ENCODE data around the gene MKX. TPM values are rescaled to one million over a fixed set of nuclear protein-coding genes. Genes with fewer than 3 reads are reported as not detected.

MKX gene
- polyA plus RNA-seq, 3 donors, result not detected

DNA sequence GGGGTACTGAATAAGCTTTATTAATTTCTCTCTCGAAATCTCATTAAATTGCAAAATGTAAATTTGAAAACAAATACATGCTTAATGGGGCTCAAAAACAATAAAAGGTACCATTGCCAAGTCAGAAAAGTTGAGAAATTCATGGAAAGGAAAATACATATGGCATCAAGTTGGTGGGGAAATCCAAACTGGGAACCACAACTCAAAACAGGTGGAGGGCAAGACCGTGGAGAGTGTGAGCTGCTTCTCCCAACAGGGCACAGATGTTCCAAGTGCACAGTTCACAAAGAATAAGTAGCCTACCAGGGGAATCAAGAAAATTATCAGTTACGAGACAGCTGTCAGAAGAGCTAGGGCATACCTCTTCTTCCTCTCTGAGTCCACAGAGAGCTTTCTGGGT, 26.6 kb downstream of the MKX start:
- Histone ChIP-seq H3K9ac (ENCODE audit: insufficient read depth, low read length, poor library complexity, severe bottlenecking) (no peak overlapping the region), H3K79me2 (ENCODE audit: insufficient read depth, low read length) (no peaks in the 10 kb centered on the region), H3K4me3 (replicated peaks in 1 of 3; ENCODE audit: low read depth in 2 of 3, low read length in 3 of 3) (no peak overlapping the region), H3K27ac (ENCODE audit: low read depth in 1 of 2, low read length in 2 of 2) (no peak overlapping the region), H3K9me3 (replicated peaks in 1 of 2; ENCODE audit: control insufficient read depth in 1 of 2, insufficient read depth in 1 of 2, low read length in 2 of 2) (no peaks in the 10 kb centered on the region), H3K36me3 (replicated peaks in 1 of 2; ENCODE audit: control insufficient read depth in 1 of 2, insufficient read depth in 2 of 2, low read length in 2 of 2) (no peaks in the 10 kb centered on the region), H3K4me2 (replicated peaks; ENCODE audit: extremely low read depth, low read length, poor library complexity, severe bottlenecking) (no peak overlapping the region), H3K4me1 (ENCODE audit: control insufficient read depth in 1 of 2, insufficient read depth in 2 of 2, low read length in 2 of 2) (peaks cover 0 to under 1% of the 10 kb centered on the region in 2 donors), H4K20me1 (ENCODE audit: insufficient read depth, low read length) (no peaks in the 10 kb centered on the region), H2AFZ (ENCODE audit: insufficient read depth, low read depth, low read length, poor library complexity, severe bottlenecking) (no peak overlapping the region), H3K27me3 (ENCODE audit: control insufficient read depth in 2 of 2, insufficient read depth in 2 of 2, low read length in 2 of 2) (no peaks in the 10 kb centered on the region)
- Mint-ChIP-seq H3K4me3 (no peak overlapping the region), H3K27me3 (ENCODE audit: low read depth in 3 of 3) (peaks cover 0 to 9% (median 4%) of the 10 kb centered on the region in 3 donors), H3K27ac (no peak overlapping the region), H3K4me1 (peaks cover 20% of the 10 kb centered on the region), H3K9me3 (peaks cover 0 to 2% (median 0%) of the 10 kb centered on the region in 7 donors), H3K36me3 (no peaks in the 10 kb centered on the region)
- intact Hi-C loops (cut with micrococcal nuclease), result no loop called here
- no peak for DNase-seq
- TF ChIP-seq, protein P1, sequence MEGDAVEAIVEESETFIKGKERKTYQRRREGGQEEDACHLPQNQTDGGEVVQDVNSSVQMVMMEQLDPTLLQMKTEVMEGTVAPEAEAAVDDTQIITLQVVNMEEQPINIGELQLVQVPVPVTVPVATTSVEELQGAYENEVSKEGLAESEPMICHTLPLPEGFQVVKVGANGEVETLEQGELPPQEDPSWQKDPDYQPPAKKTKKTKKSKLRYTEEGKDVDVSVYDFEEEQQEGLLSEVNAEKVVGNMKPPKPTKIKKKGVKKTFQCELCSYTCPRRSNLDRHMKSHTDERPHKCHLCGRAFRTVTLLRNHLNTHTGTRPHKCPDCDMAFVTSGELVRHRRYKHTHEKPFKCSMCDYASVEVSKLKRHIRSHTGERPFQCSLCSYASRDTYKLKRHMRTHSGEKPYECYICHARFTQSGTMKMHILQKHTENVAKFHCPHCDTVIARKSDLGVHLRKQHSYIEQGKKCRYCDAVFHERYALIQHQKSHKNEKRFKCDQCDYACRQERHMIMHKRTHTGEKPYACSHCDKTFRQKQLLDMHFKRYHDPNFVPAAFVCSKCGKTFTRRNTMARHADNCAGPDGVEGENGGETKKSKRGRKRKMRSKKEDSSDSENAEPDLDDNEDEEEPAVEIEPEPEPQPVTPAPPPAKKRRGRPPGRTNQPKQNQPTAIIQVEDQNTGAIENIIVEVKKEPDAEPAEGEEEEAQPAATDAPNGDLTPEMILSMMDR (IDR thresholded peaks at IDR 0.05), result no peak
- no CpG with 5 or more reads among the region's 3 CpGs for WGBS (ENCODE audit: insufficient coverage)

DNA sequence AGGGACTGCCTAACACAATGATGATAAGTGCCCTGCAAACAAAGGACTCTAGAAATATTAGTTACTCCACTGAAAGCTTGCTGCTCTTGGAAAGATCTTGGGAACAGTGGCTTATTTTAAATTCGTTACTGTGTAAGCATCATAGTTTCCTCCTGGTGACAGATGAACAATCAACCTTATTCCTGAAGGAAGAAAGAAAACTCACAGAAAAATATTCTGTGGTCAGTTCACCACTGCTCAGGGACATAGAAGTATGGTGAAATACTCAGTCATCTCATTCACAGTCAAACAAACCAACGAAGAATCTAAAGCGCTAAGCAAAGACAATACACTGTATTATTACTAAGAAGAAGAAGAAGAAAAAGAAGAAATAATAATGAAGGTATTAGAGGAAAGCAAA, 27.8 kb downstream of the MKX start:
- TF ChIP-seq, protein P1 (IDR thresholded peaks at IDR 0.05), result no peak
- intact Hi-C loops (cut with micrococcal nuclease), result no loop called here
- no peak overlapping the region for H3K27ac ChIP-seq (ENCODE audit: low read depth in 1 of 2, low read length in 2 of 2)
- H3K4me2 ChIP-seq (replicated peaks; ENCODE audit: extremely low read depth, low read length, poor library complexity, severe bottlenecking), result no peak overlapping the region
- no peaks in the 10 kb centered on the region for H3K79me2 ChIP-seq (ENCODE audit: insufficient read depth, low read length)
- Mint-ChIP-seq H3K9me3 (peaks cover 0 to 2% (median 0%) of the 10 kb centered on the region in 7 donors), H3K36me3 (no peaks in the 10 kb centered on the region), H3K4me3 (no peak overlapping the region), H3K27ac (no peak overlapping the region), H3K27me3 (ENCODE audit: low read depth in 3 of 3) (peaks cover 0 to 9% (median 4%) of the 10 kb centered on the region in 3 donors), H3K4me1 (peaks cover 18% of the 10 kb centered on the region)
- no peaks in the 10 kb centered on the region for H3K36me3 ChIP-seq (replicated peaks in 1 of 2; ENCODE audit: control insufficient read depth in 1 of 2, insufficient read depth in 2 of 2, low read length in 2 of 2)
- WGBS (ENCODE audit: insufficient coverage), result no CpG with 5 or more reads among the region's 3 CpGs
- DNase-seq, result no peak
- H3K27me3 ChIP-seq (ENCODE audit: control insufficient read depth in 2 of 2, insufficient read depth in 2 of 2, low read length in 2 of 2), result no peaks in the 10 kb centered on the region
- H3K4me1 ChIP-seq (ENCODE audit: control insufficient read depth in 1 of 2, insufficient read depth in 2 of 2, low read length in 2 of 2), result no peaks in the 10 kb centered on the region
- no peaks in the 10 kb centered on the region for H3K9me3 ChIP-seq (replicated peaks in 1 of 2; ENCODE audit: control insufficient read depth in 1 of 2, insufficient read depth in 1 of 2, low read length in 2 of 2)
- no peaks in the 10 kb centered on the region for H4K20me1 ChIP-seq (ENCODE audit: insufficient read depth, low read length)
- H2AFZ ChIP-seq (ENCODE audit: insufficient read depth, low read depth, low read length, poor library complexity, severe bottlenecking), result no peak overlapping the region
- no peak overlapping the region for H3K9ac ChIP-seq (ENCODE audit: insufficient read depth, low read length, poor library complexity, severe bottlenecking)
- H3K4me3 ChIP-seq (replicated peaks in 1 of 3; ENCODE audit: low read depth in 2 of 3, low read length in 3 of 3), result no peak overlapping the region
